Loucy (cell line): ENCODE measurements around the gene RAPGEF5.

Source experiments
- H2AFZ ChIP-seq: fragments of 200-600 bp; sonication (generic); 2 replicates; pipeline ENCODE4 v1.6.0; 2016; ENCODE audit warnings: antibody characterized with exemption, mild to moderate bottlenecking, low read length, moderate library complexity
- H3F3A ChIP-seq: fragments of 200-600 bp; 2 replicates; pipeline ENCODE4 v1.6.0; 2016; ENCODE audit warnings: antibody characterized with exemption, low read depth, mild to moderate bottlenecking
- H3K27me3 ChIP-seq: fragments of 200-600 bp; sonication (generic); 2 replicates; pipeline ENCODE4 v1.6.1; 2014; ENCODE audit warnings: low read length, mild to moderate bottlenecking; ENCODE audit not compliant: insufficient read depth, poor library complexity, severe bottlenecking
- H3K36me3 ChIP-seq: fragments of 200-600 bp; sonication (generic); 2 replicates; pipeline ENCODE4 v1.6.1; 2016; ENCODE audit warnings: low read length; ENCODE audit not compliant: insufficient read depth
- H3K4me1 ChIP-seq: fragments of 200-600 bp; sonication (generic); 2 replicates; pipeline ENCODE4 v1.5.1; 2014; ENCODE audit warnings: low read length, mild to moderate bottlenecking; ENCODE audit not compliant: insufficient read depth, poor library complexity, severe bottlenecking
- H3K4me2 ChIP-seq: fragments of 200-600 bp; sonication (generic); 2 replicates; pipeline ENCODE4 v1.6.0; 2014; ENCODE audit warnings: antibody characterized with exemption, low read length, low read depth, mild to moderate bottlenecking; ENCODE audit not compliant: poor library complexity, severe bottlenecking
- H3K4me3 ChIP-seq: fragments of 200-600 bp; sonication (generic); 2 replicates; pipeline ENCODE4 v1.5.1; 2014; ENCODE audit warnings: low read length, mild to moderate bottlenecking, mixed read lengths; ENCODE audit not compliant: poor library complexity, severe bottlenecking
- H3K79me2 ChIP-seq: fragments of 200-600 bp; sonication (generic); 2 replicates; pipeline ENCODE4 v1.6.1; 2014; ENCODE audit warnings: low read length; ENCODE audit not compliant: insufficient read depth
- H3K9ac ChIP-seq: fragments of 200-600 bp; sonication (generic); 2 replicates; pipeline ENCODE4 v1.6.0; 2014; ENCODE audit warnings: mild to moderate bottlenecking, low read depth, low read length, moderate library complexity; ENCODE audit not compliant: poor library complexity, severe bottlenecking
- H3K9me2 ChIP-seq: fragments of 200-600 bp; sonication (generic); replicated peaks from 2 replicates; pipeline ENCODE4 v1.6.1; 2016; ENCODE audit warnings: low read depth, low read length, mixed read lengths
- H3K9me3 ChIP-seq: fragments of 200-600 bp; sonication (generic); 2 replicates; pipeline ENCODE4 v1.6.1; 2014; ENCODE audit warnings: mild to moderate bottlenecking, antibody characterized with exemption, low read length, low read depth; ENCODE audit not compliant: insufficient read depth
- H4K20me1 ChIP-seq: fragments of 200-600 bp; sonication (generic); 2 replicates; pipeline ENCODE4 v1.6.0; 2014; ENCODE audit warnings: antibody characterized with exemption, low read length, mild to moderate bottlenecking; ENCODE audit not compliant: insufficient read depth, poor library complexity, severe bottlenecking
- CTCF ChIP-seq: fragments of 200-600 bp; sonication (generic); conservative IDR thresholded peaks from 2 replicates; pipeline ENCODE4 v1.5.1; 2014; ENCODE audit warnings: mild to moderate bottlenecking, antibody characterized with exemption, low read length
- EZH2phosphoT487 ChIP-seq: fragments of 200-600 bp; IDR thresholded peaks from 2 replicates; pipeline ENCODE4 v1.6.1; 2018; ENCODE audit warnings: antibody characterized with exemption, mild to moderate bottlenecking, moderate library complexity, borderline replicate concordance

RAPGEF5 gene

GRCh38 chr7:22339725-22340390, 17.1 kb downstream of the RAPGEF5 start:
- TF ChIP-seq EZH2phosphoT487 (no peak), CTCF (no peak)
- H3K4me1 ChIP-seq = peaks cover 4% of the 10 kb centered on the region
- H3K4me3 ChIP-seq = no peak overlapping the region
- no peak overlapping the region for H3K9ac ChIP-seq
- no peaks in the 10 kb centered on the region for H3K36me3 ChIP-seq
- no peak overlapping the region for H3K4me2 ChIP-seq
- H3K27me3 ChIP-seq = no peaks in the 10 kb centered on the region
- H3K9me2 ChIP-seq = no peaks in the 10 kb centered on the region
- no peaks in the 10 kb centered on the region for H4K20me1 ChIP-seq
- no peaks in the 10 kb centered on the region for H3F3A ChIP-seq
- no peaks in the 10 kb centered on the region for H3K9me3 ChIP-seq
- no peak overlapping the region for H2AFZ ChIP-seq
- no peaks in the 10 kb centered on the region; the same call in 1 of the 2 replicates for H3K79me2 ChIP-seq

GRCh38 chr7:22338877-22339276, 18.1 kb downstream of the RAPGEF5 start:
- no peak overlapping the region for H3K4me2 ChIP-seq
- H3K79me2 ChIP-seq = no peaks in the 10 kb centered on the region; the same call in 1 of the 2 replicates
- no peak overlapping the region for H2AFZ ChIP-seq
- no peak overlapping the region for H3K9ac ChIP-seq
- no peaks in the 10 kb centered on the region for H3K9me3 ChIP-seq
- H4K20me1 ChIP-seq = no peaks in the 10 kb centered on the region
- H3K4me1 ChIP-seq = peaks cover 4% of the 10 kb centered on the region
- no peaks in the 10 kb centered on the region for H3F3A ChIP-seq
- H3K4me3 ChIP-seq = no peak overlapping the region
- TF ChIP-seq CTCF (no peak), EZH2phosphoT487 (no peak)
- no peaks in the 10 kb centered on the region for H3K27me3 ChIP-seq
- H3K36me3 ChIP-seq = no peaks in the 10 kb centered on the region
- H3K9me2 ChIP-seq = no peaks in the 10 kb centered on the region

- no peaks in the 10 kb centered on the region; the same call in 1 of the 2 replicates for H3K79me2 ChIP-seq
Measured at GRCh38 chr7:22338411-22338810, 18.5 kb downstream of the RAPGEF5 start.

More at GRCh38 chr7:22338411-22338810, 18.5 kb downstream of the RAPGEF5 start:
- TF ChIP-seq EZH2phosphoT487 = no peak
- no peak for TF ChIP-seq CTCF
- no peak overlapping the region for H3K4me2 ChIP-seq
- no peaks in the 10 kb centered on the region for H3K9me3 ChIP-seq
- no peaks in the 10 kb centered on the region for H3K27me3 ChIP-seq
- H2AFZ ChIP-seq = no peak overlapping the region
- no peaks in the 10 kb centered on the region for H4K20me1 ChIP-seq
- no peaks in the 10 kb centered on the region for H3K36me3 ChIP-seq
- no peaks in the 10 kb centered on the region for H3F3A ChIP-seq
- H3K4me1 ChIP-seq = peaks cover 4% of the 10 kb centered on the region
- no peak overlapping the region for H3K9ac ChIP-seq
- no peak overlapping the region for H3K4me3 ChIP-seq
- H3K9me2 ChIP-seq = no peaks in the 10 kb centered on the region
